DND-41 (cell line): ENCODE measurements around the gene NLRP4.

Experiments used
- CTCF ChIP-seq: IDR thresholded peaks from 2 replicates; pipeline ENCODE4 v1.5.1; 2012; ENCODE audit warnings: borderline replicate concordance, low read length, moderate library complexity, mild to moderate bottlenecking; ENCODE audit not compliant: poor library complexity, severe bottlenecking; ENCODE audit errors: extremely low read depth
- EZH2 ChIP-seq: IDR thresholded peaks from 3 replicates; pipeline ENCODE4 v1.6.1; 2012; ENCODE audit warnings: borderline replicate concordance, low read depth, mild to moderate bottlenecking, moderate library complexity, low read length, inconsistent platforms; ENCODE audit not compliant: severe bottlenecking

GRCh38 chr19:55927991-55928390 is 91.7 kb downstream of the NLRP4 start:
- TF ChIP-seq CTCF: no peak
- no peak for TF ChIP-seq EZH2
